OCI-LY3 (cell line): ENCODE results near the gene PAM.

ENCODE experiments used
- EZH2phosphoT487 ChIP-seq: fragments of 200-600 bp; shearing (Covaris generic); IDR thresholded peaks from 2 replicates; pipeline ENCODE4 v1.6.1; 2018; ENCODE audit warnings: antibody characterized with exemption, mixed run types, low read depth
- TF ChIP-seq, protein P1 (sequence below): fragments of 200-600, 300-600 bp; sonication (generic); IDR thresholded peaks from 2 replicates; pipeline ENCODE4 v1.5.1; 2014; ENCODE audit warnings: antibody characterized with exemption, low read length, low read depth

DNA sequence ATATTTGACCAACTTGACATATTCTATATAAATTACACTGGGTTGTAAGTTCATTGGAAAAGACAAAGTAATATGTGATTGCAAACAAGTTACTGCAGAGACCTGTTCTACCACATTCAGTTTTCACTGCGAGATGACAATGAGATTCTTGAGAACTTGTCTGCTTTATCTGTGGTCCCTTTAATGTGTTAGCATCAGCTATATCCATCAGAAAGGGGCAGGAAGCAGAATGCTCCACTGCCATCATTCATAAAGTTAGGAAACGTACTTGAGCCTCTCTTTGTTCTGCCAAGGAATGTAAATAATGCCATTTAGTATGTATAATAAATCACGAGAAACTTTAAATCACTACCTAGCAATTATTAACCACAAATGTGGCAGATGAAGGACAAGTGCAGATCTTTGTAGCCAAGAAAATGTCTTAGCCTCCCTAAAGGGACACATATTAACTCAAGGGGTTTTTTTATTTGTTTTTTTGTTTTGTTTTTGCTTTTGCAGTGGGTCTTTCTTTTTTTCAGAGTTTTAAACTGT lies 305.4 kb downstream of the PAM start:
- TF ChIP-seq, protein P1, sequence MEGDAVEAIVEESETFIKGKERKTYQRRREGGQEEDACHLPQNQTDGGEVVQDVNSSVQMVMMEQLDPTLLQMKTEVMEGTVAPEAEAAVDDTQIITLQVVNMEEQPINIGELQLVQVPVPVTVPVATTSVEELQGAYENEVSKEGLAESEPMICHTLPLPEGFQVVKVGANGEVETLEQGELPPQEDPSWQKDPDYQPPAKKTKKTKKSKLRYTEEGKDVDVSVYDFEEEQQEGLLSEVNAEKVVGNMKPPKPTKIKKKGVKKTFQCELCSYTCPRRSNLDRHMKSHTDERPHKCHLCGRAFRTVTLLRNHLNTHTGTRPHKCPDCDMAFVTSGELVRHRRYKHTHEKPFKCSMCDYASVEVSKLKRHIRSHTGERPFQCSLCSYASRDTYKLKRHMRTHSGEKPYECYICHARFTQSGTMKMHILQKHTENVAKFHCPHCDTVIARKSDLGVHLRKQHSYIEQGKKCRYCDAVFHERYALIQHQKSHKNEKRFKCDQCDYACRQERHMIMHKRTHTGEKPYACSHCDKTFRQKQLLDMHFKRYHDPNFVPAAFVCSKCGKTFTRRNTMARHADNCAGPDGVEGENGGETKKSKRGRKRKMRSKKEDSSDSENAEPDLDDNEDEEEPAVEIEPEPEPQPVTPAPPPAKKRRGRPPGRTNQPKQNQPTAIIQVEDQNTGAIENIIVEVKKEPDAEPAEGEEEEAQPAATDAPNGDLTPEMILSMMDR: no peak
- no peak for TF ChIP-seq EZH2phosphoT487
